ENCODE results near the gene TTC16.
"Not testable (repeated sequence)": the region's sequence is repeated elsewhere in the genome, so short reads cannot be mapped to it uniquely, and the experiment has no call there.

TTC16 gene

DNA sequence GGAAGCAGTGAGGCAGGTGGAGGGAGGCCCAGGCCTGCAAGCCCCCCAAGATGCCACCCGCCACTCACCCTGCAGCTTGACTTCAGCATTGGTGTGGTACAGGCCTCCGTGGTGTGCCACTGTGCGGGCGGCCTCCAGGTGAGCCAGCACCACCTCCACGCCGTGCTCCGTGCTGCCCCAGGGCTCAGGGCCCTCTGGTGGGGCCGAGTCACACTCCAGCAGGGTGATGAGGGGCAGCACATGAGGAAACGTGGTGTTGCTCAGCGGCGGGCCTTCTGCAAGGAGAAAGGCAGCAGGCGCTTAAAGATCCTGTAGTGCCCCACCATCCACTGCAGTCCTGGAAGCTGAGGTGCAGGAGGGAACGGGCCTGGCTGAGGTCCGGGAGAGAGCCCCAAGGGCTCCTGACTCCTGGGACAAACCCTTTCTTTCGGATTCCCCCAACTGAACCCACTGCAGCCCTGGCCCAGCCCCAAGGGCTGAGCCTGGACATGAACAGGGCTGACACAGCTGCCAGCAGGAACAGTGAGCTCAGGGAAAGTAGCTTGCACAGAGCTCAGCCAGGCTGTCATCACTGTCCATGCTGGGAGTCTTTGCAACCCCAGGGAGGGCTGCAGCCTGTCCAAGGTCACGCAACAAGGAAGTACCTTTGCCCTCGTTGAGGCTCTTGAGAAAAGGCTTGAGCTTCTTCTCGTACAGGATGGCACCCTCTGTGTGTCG is 23.9 kb downstream of the TTC16 start:
- in situ Hi-C loops (cut with MboI; ENCODE audit: low sequenced_read_pairs) = no loop called here

DNA sequence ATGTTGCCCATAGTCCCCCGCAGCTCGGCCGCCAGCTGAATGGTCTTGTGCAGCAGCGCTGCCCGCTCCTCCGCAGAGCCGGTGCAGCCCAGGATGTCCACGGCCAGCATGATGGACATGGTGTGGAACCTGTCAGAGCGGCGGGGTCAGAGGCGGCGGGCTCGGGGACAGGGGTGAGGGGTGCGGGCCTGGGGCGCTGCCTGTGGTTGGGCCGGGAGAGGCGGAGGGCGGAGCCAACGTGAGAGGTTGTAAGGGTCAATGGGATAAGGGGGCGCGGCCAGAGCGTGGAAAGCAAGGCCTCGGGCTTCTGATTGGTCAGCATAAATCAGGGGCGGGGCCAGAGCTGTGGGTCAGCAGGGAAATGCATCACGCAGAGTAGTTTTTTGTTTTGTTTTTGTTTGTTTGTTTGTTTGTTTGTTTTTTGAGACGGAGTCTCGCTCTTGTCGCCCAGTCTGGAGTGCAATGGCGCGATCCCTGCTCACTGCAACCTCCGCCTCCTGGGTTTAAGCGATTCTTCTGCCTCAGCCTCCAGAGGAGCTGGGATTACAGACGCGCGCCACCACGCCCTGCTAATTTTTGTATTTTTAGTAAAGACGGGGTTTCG is 26.1 kb downstream of the TTC16 start:
- in situ Hi-C loops (cut with MboI; ENCODE audit: low sequenced_read_pairs) = no loop called here

DNA sequence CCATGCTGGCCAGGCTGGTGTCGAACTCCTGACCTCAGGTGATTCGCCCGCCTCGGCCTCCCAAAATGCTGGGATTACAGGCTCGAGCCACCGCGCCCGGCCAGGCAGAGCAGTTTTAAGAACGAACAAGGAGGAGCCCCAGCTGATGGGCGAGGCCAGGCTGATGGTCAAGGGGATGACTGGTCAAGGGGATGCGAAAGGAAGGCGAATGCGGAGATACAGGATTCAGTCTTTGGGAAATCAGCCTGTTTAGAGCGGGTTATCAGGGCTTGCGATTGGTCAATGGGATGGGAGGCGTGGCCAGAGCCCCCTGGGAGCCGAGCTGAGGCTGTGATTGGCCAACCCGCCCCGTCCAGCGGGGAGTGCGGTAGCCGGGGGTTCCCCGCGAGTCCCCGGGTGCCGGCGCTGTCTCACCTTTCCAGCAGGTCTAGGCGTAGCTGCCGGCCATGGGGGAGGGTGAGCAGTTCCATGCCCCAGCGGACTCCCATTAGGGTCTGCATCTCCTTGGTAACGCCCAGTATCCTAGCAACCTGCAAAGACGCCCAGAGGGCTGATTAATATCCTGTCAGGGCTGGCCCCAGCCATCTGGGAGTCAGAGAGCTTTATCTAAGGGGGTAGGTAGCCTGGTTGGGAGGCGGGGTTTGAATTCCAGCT is 26.7 kb downstream of the TTC16 start:
- in situ Hi-C loops (cut with MboI; ENCODE audit: low sequenced_read_pairs) = no loop called here

DNA sequence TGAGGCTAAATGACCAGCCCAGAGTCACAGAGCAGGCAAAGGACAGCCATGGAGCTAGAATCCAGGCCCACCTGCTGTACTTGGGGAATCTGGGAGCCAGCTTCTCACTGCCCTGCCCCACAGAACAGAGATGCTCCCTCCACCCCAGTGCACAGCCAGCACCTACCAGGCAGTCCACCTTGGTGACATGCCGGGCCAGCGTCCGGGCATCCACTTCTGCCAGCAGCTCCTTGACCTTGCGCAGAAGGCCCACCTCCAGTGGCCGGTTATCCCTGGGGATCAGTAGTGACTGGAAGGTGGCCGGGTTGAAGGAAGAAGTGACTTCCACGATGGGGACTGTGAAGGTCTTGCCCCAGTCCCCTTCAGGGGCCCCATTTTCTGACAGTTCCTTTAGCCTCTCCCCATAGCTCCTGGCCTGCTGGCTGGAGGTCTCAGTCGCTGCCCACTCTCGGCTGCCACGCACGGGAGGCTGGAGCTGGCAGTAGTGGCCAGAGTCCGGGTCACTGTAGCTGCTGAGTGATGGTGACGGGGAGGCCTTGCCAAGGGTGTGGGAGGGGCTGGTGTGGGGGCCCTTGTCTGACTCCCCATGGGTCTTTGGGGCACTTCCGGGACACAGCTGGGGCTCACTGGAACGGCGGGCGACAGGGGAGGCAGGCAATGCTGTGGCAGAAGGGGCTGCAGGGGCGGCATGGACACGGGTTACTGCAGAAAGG is 28.7 kb downstream of the TTC16 start:
- in situ Hi-C loops (cut with MboI; ENCODE audit: low sequenced_read_pairs) = no loop called here

GRCh38 chr9:127746959-127747569 is 31.2 kb downstream of the TTC16 start:
- in situ Hi-C loops (cut with MboI; ENCODE audit: low sequenced_read_pairs) = no loop called here

GRCh38 chr9:127749090-127749787 is 33.4 kb downstream of the TTC16 start:
- in situ Hi-C loops (cut with MboI; ENCODE audit: low sequenced_read_pairs) = no loop called here

- in situ Hi-C loops (cut with MboI; ENCODE audit: low sequenced_read_pairs) = no loop called here
Measured at GRCh38 chr9:127751269-127752054, 35.6 kb downstream of the TTC16 start.

DNA sequence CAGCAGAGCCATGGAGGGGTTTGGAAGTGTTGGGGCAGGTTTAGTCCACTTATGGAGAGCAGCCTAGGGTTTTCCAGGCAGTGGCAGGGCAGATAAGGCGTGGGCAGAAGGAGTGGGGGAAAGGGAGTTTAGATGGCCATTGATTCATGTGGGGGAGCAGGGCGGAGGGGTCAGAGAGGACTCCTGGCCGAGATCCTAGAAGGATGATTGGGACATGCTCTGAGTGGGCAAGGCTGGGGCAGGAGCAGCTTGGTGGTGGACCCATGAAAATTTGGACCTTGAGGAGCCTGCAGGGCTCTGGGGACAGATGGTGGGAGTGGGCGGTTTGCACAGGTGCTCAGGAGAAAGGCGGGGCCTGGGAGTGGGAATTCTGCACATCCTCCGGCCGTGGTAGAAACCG is 37.3 kb downstream of the TTC16 start:
- in situ Hi-C loops (cut with MboI; ENCODE audit: low sequenced_read_pairs) = no loop called here

- in situ Hi-C loops (cut with MboI; ENCODE audit: low sequenced_read_pairs) = no loop called here
Measured at GRCh38 chr9:127753622-127754021, 37.7 kb downstream of the TTC16 start.

GRCh38 chr9:127754099-127755060 is 38.5 kb downstream of the TTC16 start:
- in situ Hi-C loops (cut with MboI; ENCODE audit: low sequenced_read_pairs) = no loop called here

DNA sequence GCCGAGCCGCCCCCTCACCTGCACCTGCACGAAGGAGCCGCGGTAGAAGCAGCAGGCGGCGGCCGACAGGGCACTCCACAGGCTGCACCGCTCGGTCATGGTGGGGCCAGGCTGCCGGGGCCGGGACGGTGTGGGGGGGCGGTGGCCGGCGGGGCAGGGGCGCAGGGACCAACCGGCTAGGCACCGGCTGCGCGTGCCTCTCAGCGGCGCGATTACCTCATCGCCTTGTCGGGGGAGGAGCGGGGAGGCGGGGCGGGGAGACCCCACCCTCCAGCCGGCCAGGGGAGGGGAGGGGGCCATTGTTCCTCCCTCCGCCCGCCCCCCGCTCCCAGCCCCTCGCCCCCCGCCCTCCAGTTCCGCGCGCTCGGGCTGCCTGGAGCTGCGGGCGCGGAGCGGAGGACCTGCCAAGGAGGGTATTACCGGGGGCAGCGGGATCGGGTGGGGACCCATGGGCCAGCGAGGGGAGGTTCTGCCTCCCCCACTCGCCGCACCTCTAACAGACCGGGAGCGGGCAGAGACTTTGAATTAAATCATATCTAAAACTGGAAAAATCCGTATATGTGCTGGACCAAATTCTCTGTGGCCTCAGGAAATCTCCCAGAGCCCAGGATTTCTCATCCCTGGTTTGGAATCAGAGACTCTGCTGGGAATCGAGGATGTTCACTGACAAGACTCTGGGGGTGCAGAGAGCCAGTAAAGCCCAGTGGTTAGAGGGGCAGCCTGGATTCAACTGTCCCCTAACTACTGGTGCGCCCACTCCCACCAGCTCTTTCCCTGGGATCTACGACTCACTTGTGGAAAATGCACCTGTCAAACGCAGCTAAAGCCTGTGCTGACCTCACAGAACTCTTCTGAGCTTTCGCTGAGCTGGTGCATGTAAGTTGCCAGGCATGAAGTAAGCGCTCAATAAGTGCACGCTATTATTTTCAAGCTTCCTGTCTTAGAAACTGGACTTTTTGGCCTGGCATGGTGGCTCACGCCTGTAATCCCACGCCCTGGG is 39.5 kb downstream of the TTC16 start:
- in situ Hi-C loops (cut with MboI; ENCODE audit: low sequenced_read_pairs) = no loop called here

DNA sequence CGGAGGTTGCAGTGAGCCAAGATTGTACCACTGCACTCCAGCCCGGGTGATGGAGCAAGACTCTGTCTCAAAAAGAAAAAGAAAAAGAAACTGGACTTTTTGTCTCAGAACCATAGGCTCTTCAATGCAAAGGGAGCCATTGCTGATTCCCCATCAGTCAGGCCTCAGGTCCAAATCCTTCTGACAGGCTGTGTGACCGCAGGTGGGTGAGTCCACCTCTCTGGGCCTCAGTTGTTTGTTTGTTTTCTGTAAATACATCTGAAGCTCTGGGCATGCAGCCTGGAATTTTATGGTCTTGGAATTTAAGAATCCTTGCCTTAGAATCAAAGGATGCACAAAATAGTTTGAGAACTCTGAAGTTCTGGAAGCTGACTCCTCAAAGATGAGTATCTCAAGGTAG is 40.4 kb downstream of the TTC16 start:
- in situ Hi-C loops (cut with MboI; ENCODE audit: low sequenced_read_pairs) = no loop called here

DNA sequence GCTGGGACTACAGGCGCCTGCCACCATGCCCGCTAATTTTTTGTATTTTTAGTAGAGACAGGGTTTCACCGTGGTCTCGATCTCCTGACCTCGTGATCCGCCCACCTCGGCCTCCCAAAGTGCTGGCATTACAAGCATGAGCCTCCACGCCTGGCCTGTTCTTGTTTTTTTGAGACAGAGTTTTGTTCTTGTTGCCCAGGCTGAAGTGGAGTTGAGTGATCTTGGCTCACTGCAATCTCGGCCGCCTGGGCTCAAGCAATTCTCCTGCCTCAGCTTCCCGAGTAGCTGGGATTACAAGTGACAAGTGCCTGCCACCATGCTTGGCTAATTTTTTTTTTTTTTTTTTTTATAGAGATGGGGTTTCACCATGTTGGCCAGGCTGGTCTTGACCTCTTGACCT is 40.9 kb downstream of the TTC16 start:
- in situ Hi-C loops (cut with MboI; ENCODE audit: low sequenced_read_pairs) = not testable (repeated sequence)

GRCh38 chr9:127758843-127759242 is 43.0 kb downstream of the TTC16 start:
- in situ Hi-C loops (cut with MboI; ENCODE audit: low sequenced_read_pairs) = no loop called here

DNA sequence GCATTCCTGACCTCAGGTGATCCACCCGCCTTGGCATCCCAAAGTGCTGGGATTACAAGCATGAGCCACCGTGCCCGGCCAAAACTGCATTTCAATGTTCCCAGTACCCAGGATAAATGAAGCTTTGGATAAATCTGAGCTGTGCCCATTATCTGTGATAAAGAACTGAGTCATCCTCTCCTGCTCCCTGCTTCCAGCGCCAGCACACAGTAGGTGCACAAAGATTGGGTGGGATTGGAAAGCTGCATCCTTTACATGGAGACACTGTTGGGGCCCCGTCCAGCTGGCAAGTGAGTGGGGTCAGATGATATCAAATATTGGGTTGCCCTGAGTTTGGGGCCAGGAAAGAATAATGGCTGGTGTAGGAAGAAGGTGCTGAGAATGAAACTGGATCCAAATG is 45.2 kb downstream of the TTC16 start:
- in situ Hi-C loops (cut with MboI; ENCODE audit: low sequenced_read_pairs) = no loop called here

- in situ Hi-C loops (cut with MboI; ENCODE audit: low sequenced_read_pairs) = no loop called here
Measured at GRCh38 chr9:127761491-127761956, 45.6 kb downstream of the TTC16 start.

- in situ Hi-C loops (cut with MboI; ENCODE audit: low sequenced_read_pairs) = no loop called here
Measured at GRCh38 chr9:127762111-127762676, 46.3 kb downstream of the TTC16 start.

Measured in hTERT RPE-1 (cell line).